NOMO-1 treated with DMSO at 0.1 percent for 48 hours (cell line): ENCODE results near the gene SPRED3.

ENCODE experiments used
- DNase-seq: peaks from one replicate; lab custom pipeline; 2025; ENCODE audit not compliant: unreplicated experiment; lab: John Stamatoyannopoulos, UW

SPRED3 gene

DNA sequence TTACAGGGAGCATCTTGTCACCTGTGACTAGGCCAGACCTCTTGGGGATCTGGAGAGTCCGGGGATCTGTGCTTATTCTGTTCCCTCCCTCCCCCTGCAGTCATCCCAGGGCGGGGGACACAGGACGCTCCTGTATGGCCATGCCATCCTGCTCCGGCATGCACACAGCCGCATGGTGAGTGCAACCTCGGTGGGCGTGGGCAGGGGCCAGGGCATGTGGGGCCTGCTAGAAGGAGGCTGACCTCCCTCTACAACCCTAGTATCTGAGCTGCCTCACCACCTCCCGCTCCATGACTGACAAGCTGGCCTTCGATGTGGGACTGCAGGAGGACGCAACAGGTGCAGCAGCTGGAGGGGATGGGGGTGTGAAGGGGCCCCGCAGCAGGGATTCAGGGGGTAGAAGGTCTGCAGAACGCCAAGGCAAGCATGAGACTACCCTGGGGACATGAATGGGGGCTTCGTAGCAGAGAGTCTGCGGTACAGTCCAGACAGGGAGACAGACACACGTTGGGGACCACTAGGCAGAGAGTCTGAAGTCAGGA lies 55.0 kb downstream of the SPRED3 start:
- DNase-seq, result no peak

DNA sequence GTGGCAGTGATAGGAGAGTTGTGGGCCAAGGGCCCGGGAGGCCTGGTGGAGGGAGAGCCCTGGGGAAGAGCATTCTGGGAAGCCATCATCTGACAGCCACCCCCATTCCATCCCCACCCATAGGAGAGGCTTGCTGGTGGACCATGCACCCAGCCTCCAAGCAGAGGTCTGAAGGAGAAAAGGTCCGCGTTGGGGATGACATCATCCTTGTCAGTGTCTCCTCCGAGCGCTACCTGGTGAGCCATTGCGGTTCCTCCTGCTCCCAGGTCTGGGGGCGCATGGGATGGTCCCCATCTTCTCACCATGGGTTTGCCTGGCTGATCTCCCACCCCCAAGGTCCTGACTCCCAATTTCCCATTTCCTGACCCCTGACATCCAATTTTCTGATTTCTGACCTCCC lies 55.5 kb downstream of the SPRED3 start:
- DNase-seq, result no peak

- no peak for DNase-seq
These were observed 56.9 kb downstream of the SPRED3 start for GRCh38 chr19:38445362-38445761.

DNA sequence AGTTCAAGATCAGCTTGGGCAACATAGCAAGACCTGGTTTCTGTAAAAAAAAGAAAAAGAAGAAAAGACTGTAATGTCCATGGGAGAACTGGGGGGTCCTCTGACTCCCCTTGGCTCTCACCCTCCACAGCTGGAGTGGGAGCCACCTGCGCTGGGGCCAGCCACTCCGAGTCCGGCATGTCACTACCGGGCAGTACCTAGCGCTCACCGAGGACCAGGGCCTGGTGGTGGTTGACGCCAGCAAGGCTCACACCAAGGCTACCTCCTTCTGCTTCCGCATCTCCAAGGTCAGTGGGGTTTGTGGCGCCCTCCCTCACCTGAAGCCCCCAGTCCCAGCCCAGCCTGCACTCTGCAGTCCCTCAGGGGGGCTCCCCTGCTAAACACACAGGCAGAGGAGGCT lies 59.7 kb downstream of the SPRED3 start:
- DNase-seq, result no peak
